ENCODE measurements around the gene GRAP.

Gene GRAP

DNA sequence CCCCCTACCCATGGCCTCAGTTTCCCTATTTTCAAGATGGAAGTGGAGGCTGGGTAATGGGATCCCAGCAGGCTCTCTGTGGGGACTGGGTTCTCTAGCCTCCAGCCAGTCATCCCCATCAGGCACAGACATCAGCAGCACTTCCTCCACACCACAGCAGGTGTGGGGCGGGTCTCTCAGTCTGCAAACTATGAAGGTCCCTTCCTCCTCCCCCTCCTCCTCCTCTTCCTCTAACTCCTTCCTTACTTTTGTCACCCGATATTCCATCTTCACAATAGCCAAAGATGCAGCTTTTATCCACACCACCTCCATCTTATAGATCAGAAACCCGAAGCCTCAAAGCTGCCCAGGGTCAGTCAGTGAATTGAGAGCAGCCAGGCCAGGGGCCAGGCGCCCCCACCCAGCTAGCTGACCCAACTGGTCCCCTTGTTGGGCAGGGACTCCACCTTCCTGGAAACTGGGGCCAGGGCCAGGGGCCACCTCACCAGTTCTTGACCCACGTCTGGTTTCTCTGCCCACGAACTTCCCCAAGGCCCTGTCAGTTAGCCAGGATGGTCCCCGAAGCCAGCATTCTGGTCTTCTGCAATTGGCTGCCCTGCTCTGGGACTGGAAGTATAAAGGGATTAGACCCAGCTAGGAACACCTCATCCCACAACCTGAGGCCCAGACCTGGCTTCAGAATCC lies 44.7 kb downstream of the GRAP start:
- no peak for DNase-seq

DNA sequence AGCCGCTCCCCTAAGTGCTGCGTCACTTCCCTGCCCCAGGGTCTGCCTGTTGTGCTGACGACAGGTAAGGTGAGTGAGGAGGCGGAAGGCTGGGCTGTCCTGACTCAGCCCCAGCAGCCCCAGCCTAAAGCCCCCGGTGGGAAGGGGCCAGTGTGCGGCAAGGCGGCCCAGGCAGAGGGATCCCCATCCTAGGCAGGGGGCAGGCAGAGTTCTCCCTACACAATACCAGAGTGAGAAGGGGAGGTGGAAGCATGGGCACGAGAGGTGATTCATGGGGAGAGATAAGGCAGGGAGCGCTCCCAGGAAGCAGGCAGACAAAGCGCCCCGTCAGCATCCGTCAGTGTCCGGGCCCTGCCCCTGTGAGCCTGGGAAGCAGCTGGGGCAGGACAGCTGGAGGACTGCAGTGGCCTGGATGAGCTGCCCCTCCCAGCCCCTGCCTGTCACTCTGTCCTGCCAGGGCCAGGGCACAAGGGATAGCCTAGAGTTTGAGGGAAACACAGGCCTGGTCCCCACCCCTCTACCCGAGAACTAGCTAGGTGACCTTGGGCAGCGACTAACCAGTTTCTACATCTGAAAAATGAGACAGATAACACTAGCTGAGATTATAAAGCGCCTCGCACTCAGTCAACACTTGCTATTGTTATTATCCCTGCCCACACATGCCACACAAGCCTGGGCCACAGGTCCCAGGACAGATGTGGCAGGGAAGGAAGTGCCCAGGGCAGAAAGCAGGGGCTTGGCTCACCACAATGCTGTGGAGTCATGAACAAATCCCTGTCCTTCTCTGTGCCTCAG lies 46.0 kb downstream of the GRAP start:
- no peak for DNase-seq

GRCh38 chr17:18999911-19000310 lies 46.8 kb downstream of the GRAP start:
- DNase-seq = no peak

DNA sequence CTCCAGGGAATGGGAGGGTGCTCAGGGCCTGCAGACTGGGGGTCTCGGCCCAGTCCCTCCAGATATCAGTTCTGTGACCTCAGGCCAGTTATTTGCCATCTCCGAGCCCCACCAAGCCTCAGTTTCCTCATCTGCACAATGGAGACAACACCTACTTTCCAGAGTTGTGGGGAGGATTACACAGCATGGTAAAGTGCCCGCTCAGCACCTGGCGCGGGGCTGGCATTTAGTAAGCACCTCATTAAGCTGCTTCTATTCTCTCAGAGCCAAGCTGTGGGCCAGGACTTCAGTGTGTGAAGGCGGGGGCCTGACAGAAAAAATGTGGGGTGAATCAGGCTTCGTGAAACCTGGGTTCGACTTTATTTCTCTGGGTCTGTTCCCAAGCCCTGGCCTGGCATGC lies 47.4 kb downstream of the GRAP start:
- no peak for DNase-seq

- no peak for DNase-seq
Measured at GRCh38 chr17:18997650-18998196, 49.0 kb downstream of the GRAP start.

DNA sequence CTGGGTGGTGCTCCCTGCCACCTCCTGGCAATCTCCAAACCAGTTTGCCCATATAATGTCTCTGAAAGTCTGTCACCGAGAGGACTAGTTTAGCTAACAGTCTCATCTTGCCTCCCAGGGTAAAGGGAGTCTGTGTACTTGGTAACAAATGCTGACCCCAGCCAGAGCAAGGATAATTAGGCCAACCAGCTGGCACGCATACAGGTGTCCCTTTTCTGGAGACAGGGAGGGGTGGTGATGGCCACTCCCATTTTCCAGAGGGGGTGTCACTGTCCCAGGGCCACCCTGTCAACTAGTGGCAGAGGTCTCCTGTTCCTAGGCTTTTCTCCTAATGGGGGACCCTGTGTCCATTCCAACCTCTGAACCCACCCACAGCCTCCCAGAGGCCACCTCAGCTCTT lies 50.3 kb downstream of the GRAP start:
- no peak for DNase-seq

- no peak for DNase-seq
Measured at GRCh38 chr17:18995220-18995619, 51.5 kb downstream of the GRAP start.

GRCh38 chr17:18994631-18995030 lies 52.1 kb downstream of the GRAP start:
- DNase-seq = no peak

GRCh38 chr17:18993905-18994526 lies 52.7 kb downstream of the GRAP start:
- DNase-seq = no peak

DNA sequence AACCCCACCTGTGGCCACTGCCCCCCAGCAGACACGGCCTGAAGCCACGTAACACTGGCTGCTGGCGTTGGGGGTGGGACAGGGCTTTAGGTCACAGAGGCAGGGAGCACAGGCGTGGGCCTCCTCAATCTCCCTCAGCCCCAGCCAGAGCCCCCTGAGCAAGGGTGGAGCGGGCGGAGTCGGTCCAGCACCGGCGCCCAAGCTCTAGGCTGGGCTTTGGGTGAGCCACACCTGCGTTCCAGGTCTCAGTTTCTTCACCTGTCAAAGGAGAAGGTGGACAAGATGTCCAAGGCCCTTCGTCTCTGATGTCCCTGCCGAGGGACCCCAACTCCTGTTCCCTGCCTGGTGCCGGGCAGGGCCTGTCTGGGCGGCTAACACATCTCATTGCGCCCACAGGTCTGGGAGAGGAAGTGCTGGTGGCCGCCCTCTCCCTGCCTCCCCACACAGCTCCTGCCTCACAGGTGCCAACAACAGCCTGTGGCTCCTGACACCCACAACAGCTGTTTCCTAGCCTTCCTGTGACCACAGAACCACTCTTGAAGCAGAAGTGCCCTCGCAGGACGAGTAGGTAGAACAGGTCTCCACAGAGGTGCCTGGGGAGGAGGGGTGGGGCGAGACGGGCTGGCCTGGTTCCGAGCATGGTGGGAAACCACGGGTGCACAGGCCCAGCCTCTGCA lies 54.2 kb downstream of the GRAP start:
- DNase-seq = no peak

DNA sequence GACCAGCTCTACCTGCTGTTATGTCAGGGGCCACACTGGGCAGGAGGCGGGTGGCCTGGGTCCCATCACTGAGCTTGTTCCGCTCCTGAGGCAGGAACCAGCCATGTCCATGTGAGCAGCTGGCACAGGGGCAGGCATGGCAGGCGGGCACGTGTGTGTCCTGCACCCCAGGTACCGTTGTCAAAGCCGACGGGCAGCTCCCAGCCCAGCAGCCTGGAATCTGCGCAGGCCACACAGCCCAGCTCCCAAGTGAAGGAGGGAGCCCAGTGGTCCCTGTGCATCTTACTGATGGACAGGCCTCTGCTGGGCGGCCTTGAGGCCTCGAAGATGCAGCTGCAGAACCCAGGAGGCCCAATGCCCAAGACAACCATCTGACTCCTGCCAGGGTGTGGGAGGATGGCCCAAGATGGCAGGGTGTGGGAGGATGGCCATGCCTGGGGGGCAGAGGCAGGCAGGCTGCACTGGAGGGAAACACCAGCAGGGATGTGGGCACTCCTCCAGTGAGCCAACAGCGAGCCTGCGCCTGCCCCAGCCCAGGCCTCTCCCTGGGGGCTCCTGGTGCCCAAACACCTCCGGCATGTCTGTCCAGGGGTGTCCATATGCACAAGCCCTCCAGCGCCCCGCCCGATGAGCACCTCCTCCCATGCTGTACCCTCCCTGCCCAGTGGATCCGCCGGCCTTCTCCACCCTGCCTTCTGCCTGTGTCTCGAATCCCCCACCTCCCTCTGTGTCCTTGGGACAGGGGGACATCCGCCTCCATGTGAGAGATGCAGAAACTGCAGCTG lies 55.0 kb downstream of the GRAP start:
- DNase-seq = no peak

GRCh38 chr17:18990331-18990730 lies 56.4 kb downstream of the GRAP start:
- no peak for DNase-seq

- DNase-seq = no peak
Measured at GRCh38 chr17:18988546-18989173, 58.1 kb downstream of the GRAP start.

DNA sequence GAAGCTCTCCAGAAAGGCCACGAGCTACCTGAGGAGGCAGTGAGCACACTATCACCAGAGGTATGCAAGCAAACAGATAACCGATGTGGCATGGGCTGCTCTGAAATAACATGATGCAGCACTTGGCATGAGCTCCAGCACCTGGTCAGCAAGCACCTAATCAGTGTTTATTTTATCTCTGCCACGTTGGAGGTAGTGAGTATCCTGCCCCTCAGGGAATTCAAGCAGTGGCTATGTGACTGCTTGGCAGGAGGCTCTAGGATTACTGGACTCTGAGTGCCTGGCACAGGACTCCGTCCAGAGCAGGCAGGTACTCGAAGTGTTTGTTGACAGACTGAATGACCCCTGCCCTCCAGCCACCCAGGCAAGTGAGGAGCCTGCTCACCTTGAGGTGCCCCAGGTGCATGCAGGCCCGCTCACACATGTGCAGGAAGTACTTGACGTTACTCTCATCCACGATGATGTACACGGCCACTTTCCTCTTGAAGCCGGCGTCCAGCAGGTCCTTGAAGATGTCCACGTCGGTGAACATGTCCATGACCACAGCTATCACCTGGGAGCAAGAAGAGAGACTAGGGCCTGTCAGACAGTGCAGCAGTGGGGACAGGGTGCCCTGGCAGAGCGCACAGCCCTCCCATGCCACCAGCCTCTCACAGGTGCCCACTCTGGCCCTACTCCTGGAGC lies 58.8 kb downstream of the GRAP start:
- no peak for DNase-seq

GRCh38 chr17:18987230-18987610 lies 59.5 kb downstream of the GRAP start:
- no peak for DNase-seq

- no peak for DNase-seq
Measured at GRCh38 chr17:18986541-18987229, 60.1 kb downstream of the GRAP start.

DNA sequence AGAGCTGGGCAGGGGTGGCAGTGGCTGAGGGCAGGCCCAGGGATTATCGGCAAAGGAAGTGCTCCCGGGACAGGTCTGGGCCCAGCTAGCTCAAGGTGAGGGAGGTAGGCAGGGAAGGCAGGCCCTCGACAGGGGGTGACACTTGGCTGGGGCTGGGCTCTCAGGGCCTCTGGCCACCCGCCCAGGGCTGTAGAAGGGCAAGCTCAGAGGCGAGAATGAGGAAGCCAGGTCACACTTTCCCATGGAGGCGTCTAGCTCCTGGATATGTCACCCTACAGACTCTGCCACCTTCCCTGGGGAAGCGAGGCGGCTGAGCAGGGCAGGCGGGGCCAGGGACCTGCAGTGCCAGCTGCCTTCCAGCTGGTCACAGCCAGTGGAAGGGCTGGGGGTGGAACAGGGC lies 61.3 kb downstream of the GRAP start:
- no peak for DNase-seq

DNA sequence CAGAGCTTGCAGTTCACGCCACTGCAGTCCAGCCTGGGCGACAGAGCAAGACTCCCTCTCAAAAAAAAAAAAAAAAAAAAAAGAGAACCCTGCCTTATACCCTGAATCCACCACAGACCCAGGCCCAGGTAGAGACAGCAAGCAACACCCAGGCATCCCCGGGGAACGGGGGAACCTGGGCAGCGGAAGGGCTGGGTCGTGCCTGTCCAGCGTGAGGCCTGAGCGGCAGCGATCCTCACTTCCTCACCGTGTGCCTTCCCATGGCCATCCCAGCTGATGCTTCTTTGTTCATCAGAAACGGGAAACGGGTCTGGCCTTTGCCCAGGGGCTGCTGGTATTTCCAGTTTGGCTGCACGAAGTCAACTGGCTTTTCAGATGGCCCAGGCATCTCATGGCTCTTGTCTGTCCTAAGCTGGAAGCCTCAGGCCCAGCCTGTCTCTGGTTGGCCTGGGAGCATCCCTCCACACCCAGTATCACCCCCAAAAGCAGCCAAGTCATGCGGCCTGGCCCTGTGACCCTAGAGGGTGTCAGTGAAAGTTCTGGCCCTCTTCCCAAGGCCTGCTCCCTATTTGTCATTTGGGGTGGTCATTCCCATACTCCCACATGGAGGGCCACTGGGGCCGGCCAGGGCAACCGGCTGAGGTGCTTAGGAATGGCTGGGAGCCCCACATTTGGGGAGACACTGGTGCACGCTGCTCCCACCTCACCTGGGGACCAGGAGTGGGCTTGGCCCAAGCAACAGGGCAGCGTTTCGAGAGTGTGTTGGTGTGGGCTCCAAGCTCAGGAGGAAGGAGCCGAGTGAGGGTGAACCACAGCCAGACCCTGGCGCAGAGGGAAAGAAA lies 62.3 kb downstream of the GRAP start:
- no peak for DNase-seq

GRCh38 chr17:18981642-18982424 lies 64.9 kb downstream of the GRAP start:
- DNase-seq = no peak

Data from NCI-H526 (cell line).